Measurements from ENCODE around the gene CATSPERD.

The CATSPERD gene

GRCh38 chr19:5817218-5817617 lies 96.8 kb downstream of the CATSPERD start:
- Histone ChIP-seq H3K27me3 (peaks cover 6% of the 10 kb centered on the region), H3K4me3 (ENCODE audit: low read depth in 1 of 2, low read length in 1 of 2) (no peak overlapping the region), H3K4me1 (ENCODE audit: control insufficient read depth in 1 of 2, insufficient read depth in 1 of 2, low read depth in 1 of 2, low read length in 1 of 2) (no peaks in the 10 kb centered on the region), H3K9me3 (no peaks in the 10 kb centered on the region), H3K27ac (no peak overlapping the region), H3K36me3 (no peaks in the 10 kb centered on the region)
- TF ChIP-seq, protein P1, sequence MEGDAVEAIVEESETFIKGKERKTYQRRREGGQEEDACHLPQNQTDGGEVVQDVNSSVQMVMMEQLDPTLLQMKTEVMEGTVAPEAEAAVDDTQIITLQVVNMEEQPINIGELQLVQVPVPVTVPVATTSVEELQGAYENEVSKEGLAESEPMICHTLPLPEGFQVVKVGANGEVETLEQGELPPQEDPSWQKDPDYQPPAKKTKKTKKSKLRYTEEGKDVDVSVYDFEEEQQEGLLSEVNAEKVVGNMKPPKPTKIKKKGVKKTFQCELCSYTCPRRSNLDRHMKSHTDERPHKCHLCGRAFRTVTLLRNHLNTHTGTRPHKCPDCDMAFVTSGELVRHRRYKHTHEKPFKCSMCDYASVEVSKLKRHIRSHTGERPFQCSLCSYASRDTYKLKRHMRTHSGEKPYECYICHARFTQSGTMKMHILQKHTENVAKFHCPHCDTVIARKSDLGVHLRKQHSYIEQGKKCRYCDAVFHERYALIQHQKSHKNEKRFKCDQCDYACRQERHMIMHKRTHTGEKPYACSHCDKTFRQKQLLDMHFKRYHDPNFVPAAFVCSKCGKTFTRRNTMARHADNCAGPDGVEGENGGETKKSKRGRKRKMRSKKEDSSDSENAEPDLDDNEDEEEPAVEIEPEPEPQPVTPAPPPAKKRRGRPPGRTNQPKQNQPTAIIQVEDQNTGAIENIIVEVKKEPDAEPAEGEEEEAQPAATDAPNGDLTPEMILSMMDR (IDR thresholded peaks at IDR 0.05), result no peak

GRCh38 chr19:5818594-5818993 lies 98.2 kb downstream of the CATSPERD start:
- H3K9me3 ChIP-seq, result no peaks in the 10 kb centered on the region
- H3K4me3 ChIP-seq (ENCODE audit: low read depth in 1 of 2, low read length in 1 of 2), result no peak overlapping the region
- TF ChIP-seq, protein P1 (IDR thresholded peaks at IDR 0.05), result no peak
- H3K27me3 ChIP-seq, result peaks cover 10% of the 10 kb centered on the region
- no peak overlapping the region for H3K27ac ChIP-seq
- H3K4me1 ChIP-seq (ENCODE audit: control insufficient read depth in 1 of 2, insufficient read depth in 1 of 2, low read depth in 1 of 2, low read length in 1 of 2), result no peaks in the 10 kb centered on the region
- H3K36me3 ChIP-seq, result no peaks in the 10 kb centered on the region

- no peaks in the 10 kb centered on the region for H3K36me3 ChIP-seq
- H3K4me3 ChIP-seq (ENCODE audit: low read depth in 1 of 2, low read length in 1 of 2), result no peak overlapping the region
- no peak overlapping the region for H3K27ac ChIP-seq
- peaks cover 5% of the 10 kb centered on the region for H3K27me3 ChIP-seq
- TF ChIP-seq, protein P1 (IDR thresholded peaks at IDR 0.05), result no peak
- H3K4me1 ChIP-seq (ENCODE audit: control insufficient read depth in 1 of 2, insufficient read depth in 1 of 2, low read depth in 1 of 2, low read length in 1 of 2), result no peaks in the 10 kb centered on the region
- no peaks in the 10 kb centered on the region for H3K9me3 ChIP-seq
Measured at GRCh38 chr19:5820785-5821184, 100.3 kb downstream of the CATSPERD start.

- no peaks in the 10 kb centered on the region for H3K36me3 ChIP-seq
- peaks cover 1 to 2% of the 10 kb centered on the region in 2 experiments for H3K4me1 ChIP-seq (ENCODE audit: control insufficient read depth in 1 of 2, insufficient read depth in 1 of 2, low read depth in 1 of 2, low read length in 1 of 2)
- TF ChIP-seq, protein P1 (IDR thresholded peaks at IDR 0.05), result no peak
- peaks cover 8% of the 10 kb centered on the region for H3K27me3 ChIP-seq
- no peak overlapping the region for H3K27ac ChIP-seq
- no peak overlapping the region for H3K4me3 ChIP-seq (ENCODE audit: low read depth in 1 of 2, low read length in 1 of 2)
- no peaks in the 10 kb centered on the region for H3K9me3 ChIP-seq
Measured at GRCh38 chr19:5821521-5822180, 101.2 kb downstream of the CATSPERD start.

DNA sequence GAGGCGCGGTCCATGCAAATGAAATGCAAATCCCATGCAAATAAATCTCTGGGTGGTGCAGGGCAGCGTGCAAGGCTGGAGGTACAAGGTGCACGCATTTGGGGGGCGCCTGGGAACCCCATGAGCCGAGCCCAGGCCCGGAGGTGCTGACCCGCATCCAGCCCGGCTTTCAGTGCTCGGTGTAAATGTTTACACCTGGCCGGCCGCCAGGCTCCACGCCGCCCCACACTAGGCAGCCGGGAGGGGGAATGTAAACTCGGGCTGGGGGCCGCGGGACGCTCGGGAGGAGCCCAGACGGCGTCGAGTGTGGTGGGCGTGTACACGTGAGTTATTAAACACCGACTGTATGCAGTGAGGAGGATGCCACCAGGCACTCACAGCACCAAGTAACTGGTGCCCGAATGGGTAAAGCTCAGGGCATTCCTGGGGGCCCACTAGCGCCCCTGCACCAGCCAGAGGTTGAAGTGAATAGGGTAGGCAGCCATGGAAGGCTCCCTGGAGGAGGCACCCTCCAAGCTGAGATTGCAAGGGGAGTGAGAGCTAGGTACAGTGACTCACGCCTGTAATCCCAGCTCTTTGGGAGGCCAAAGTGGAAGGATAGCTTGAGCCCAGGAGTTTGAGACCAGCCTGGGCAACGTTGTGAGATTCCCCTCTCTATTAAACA lies 101.9 kb downstream of the CATSPERD start:
- H3K27me3 ChIP-seq, result peaks cover 14% of the 10 kb centered on the region
- no peak overlapping the region for H3K4me3 ChIP-seq (ENCODE audit: low read depth in 1 of 2, low read length in 1 of 2)
- H3K4me1 ChIP-seq (ENCODE audit: control insufficient read depth in 1 of 2, insufficient read depth in 1 of 2, low read depth in 1 of 2, low read length in 1 of 2), result peaks cover 8% of the 10 kb centered on the region in 2 experiments
- no peaks in the 10 kb centered on the region for H3K36me3 ChIP-seq
- H3K9me3 ChIP-seq, result no peaks in the 10 kb centered on the region
- H3K27ac ChIP-seq, result no peak overlapping the region
- TF ChIP-seq, protein P1 (IDR thresholded peaks at IDR 0.05), result no peak

Measured in neutrophil (primary cell).